ENCODE results near the gene ULK1.

Gene ULK1

GRCh38 chr12:131921866-131922769, 27.7 kb downstream of the ULK1 start:
- no peak for DNase-seq

DNA sequence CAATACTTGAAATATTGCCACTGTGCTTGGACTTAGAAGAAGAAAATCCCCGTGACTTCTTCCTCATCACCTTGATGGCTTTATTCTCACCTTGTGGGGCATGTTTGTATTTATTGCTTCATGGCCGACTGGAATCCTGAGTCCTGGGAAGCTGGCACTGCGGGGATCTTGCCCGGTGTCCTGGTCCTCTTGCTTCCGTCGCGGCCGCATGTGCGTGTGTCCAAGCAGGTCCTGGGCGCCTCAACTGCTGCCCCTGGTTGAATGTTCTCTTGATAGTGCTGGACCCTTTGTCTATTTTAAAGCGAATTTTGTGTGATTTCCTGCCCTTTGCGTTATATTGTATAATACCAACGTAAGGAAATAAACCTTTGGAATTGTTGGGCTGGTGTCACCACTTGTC, 28.4 kb downstream of the ULK1 start:
- DNase-seq, result no peak

DNA sequence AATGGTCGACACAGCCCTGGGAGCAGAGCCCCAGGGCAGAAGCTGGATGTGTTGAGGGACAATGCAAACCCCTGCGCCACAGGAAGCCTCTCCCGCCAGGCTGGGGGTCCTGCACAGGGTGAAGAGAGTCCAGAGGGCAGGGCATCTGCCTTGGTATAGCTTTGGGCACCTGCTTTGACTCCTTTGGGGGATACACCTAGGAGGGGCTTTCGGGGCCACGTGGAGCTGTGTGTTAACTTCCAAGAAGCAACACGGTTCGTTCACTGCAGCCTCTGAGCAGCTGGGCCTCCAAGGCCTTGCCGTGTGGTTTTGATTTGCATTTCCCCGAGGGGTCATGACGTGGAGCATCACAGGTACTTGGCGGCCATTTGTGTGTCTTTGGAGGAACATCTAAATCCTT, 28.8 kb downstream of the ULK1 start:
- no peak for DNase-seq

DNA sequence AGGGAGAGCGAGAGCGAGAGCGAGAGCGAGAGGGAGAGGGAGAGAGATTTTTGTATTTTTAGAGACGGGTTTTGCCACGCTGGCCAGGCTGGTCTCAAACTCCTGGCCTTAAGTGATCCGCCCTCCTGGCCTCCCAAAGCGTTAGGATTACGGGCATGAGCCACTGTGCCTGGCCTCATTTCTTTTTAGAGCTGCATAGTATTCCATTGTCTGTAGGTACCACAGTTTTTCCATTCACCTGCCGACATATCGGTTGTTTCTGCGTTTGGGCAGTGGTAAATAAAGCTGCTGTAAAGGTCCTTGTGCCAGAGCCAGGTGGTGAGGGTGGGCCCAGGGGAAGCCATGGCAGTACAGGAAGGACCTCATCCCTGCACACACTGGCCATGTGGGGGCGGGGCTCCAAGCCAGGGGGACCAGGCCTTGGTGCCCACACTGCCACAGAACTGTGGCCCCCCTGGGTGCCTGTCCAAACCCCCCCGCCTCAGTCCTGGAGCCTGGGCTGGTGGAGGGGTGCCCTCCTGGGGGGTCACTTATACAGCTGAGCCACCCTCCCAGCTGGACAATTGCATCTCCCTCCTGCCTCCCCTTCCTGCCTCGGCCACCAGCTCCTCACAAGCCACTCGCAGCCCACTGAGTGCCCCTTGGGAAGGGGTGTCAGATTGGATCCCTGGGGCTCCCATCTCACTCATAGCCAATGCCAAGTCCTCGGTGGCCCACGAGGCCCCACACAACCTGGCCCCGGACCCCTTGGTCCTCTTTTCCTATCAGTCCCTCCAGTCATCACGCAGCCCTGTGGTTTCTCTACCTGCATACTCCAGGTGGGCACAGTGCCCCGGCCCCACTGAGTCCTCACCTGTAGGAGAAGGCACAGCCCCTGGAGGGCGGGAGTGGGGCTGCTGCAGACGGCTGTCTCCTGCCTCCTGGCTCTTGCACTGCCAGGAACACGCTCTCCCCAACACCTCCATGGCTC, 33.0 kb downstream of the ULK1 start:
- DNase-seq, result no peak

DNA sequence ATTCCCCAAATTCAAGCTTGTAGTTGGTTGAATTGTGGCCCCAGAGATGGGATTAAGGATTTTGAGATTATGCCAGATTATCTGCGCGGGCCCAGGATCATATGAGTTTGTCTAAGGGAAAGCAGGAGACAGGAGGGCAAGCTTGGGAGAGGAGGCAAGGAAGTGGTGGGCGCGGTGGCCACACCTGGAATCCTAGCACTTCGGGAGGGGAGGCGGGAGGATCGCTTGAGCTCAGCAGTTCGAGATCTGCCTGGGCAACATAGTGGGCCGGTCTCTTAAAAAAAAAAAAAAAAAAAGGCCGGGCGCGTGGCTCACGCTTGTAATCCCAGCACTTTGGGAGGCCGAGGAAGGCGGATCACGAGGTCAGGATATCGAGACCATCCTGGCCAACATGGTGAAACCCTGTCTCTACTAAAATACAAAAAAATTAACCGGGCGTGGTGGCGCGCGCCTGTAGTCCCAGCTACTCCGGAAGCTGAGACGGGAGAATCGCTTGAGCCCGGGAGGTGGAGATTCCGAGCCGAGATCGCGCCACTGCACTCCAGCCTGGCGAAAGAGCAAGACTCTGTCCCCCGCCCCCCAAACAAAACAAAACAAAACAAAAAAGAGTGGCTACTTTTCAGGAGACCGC, 33.8 kb downstream of the ULK1 start:
- DNase-seq, result no peak

GRCh38 chr12:131928711-131929580, 34.5 kb downstream of the ULK1 start, which contains the start of gene PUS1:
Gene PUS1, plus strand, starts transcription at chr12:131929276. Its CDS starts 447 bp downstream, at chr12:131929723.
- DNase-seq, result peak; percentile 56

GRCh38 chr12:131929581-131930456, 35.4 kb downstream of the ULK1 start:
- no peak for DNase-seq

- DNase-seq, result no peak
Observed at GRCh38 chr12:131930510-131930909, 36.1 kb downstream of the ULK1 start.

DNA sequence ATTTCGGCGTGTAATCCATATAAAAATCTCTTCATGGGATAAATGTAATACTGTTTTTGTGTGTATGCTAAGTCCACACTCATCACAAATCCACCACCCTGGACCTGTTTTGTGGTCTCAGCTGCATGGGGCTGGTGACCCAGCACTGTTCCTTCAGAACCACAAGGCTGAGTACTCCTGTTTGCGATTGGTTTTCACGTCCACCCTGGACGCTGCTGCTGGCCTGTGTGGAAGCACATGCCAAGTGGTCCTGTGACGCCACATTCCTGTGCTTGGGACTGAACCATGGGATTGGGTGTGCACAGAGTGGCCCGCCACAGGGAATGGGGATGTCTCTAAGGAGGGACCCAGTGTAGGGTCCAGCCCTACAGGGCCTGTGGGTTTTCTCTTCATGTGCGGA, 39.0 kb downstream of the ULK1 start:
- no peak for DNase-seq

GRCh38 chr12:131934535-131934934, 40.1 kb downstream of the ULK1 start:
- DNase-seq, result no peak

- no peak for DNase-seq
Observed at GRCh38 chr12:131938082-131938481, 43.7 kb downstream of the ULK1 start.

DNA sequence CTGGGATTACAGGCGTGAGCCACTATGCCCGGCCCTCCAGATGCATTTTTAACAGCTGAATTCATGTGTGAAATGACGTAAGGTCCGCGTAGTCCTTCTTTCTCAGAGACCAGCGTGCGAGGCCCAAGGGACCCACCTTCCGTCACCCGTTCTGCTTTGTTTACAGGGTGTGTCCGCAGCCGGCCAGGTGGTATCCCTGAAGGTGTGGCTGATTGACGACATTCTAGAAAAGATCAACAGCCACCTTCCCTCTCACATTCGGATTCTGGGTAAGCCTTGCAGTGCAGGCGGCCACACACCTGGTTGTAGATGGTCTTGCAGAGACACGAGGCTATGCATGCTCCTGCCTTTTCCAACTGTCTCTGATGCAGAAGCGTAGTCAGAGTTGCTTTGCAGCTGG, 44.6 kb downstream of the ULK1 start:
- DNase-seq, result no peak

GRCh38 chr12:131940141-131940547, 45.7 kb downstream of the ULK1 start:
- no peak for DNase-seq

DNA sequence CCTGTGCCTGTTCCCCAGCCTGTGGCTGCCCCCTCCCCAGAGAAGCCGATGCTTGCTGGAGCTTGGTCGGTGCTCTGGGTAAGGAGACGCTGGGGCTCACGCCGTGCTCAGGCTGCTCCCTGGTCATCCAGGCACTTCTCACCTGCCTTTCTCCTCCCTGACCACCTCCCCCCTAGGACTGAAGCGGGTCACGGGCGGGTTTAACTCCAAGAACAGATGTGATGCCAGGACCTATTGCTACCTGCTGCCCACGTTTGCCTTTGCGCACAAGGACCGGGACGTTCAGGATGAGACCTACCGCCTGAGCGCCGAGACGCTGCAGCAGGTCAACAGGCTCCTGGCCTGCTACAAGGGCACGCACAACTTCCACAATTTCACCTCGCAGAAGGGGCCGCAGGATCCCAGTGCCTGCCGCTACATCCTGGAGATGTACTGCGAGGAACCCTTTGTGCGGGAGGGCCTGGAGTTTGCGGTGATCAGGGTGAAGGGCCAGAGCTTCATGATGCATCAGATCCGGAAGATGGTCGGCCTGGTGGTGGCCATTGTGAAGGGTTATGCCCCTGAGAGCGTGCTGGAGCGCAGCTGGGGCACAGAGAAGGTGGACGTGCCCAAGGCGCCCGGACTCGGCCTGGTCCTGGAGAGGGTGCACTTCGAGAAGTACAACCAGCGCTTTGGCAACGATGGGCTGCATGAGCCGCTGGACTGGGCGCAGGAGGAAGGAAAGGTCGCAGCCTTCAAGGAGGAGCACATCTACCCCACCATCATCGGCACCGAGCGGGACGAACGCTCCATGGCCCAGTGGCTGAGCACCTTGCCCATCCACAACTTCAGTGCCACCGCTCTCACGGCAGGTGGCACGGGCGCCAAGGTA, 46.9 kb downstream of the ULK1 start:
- no peak for DNase-seq

GRCh38 chr12:131941987-131942341, 47.5 kb downstream of the ULK1 start:
- no peak for DNase-seq

DNA sequence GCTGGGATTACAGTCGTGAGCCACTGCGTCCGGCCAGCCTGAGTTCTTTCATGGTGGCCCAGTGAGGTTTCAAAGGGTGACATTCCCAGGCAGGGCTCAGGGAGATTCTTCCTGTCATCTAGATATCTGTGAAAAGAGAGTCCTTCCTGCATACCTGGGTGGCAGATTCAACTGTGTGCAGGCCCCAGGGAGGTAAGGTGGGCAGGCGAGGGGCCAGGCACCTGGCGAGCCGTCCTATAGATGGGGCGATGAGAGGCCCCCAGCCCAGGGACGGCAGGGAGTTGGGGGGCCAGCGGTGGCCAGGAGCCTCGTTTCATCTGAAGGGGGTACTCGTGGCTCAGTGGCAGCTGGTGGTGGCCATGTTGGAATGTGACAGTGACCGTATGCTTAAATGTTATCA, 48.2 kb downstream of the ULK1 start:
- DNase-seq, result no peak

DNA sequence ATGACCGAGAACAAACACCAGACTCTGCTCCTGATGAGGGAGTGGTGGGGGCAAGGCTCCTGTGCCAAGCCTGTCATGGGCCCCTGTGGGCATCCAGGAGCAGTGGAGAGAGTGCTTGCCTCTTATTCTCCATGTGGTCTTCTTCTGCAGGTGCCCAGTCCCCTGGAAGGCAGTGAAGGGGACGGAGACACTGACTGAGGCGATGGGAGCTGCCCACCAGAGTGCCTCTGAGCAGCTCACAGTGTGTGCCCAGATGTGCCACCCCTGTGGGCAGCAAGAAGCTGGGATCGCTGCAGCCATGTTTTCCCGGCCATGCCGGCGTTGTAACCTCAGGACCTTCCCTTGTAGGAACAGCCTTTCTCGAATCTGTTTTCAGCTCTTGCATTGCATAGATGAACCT, 49.0 kb downstream of the ULK1 start:
- no peak for DNase-seq

DNA sequence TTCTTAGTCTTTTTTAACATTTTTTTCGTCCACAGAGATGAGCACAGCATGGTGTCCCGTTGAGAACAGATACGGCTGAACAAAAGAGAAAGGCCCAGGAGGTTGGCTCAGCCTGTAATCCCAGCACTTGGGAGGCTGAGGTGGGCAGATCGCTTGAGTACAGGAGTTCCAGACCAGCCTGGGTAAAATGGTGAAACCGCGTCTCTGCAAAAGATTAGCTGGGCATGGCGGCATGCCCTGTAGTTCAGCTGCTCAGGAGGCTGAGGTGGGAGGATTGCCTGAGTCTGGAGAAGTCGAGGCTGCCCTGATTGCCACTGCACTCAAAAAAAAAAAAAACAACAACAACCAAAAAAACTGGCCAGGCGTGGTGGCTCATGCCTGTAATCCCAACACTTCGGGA, 49.5 kb downstream of the ULK1 start:
- DNase-seq, result no peak

GRCh38 chr12:131944601-131945251, 50.3 kb downstream of the ULK1 start:
- no peak for DNase-seq

DNA sequence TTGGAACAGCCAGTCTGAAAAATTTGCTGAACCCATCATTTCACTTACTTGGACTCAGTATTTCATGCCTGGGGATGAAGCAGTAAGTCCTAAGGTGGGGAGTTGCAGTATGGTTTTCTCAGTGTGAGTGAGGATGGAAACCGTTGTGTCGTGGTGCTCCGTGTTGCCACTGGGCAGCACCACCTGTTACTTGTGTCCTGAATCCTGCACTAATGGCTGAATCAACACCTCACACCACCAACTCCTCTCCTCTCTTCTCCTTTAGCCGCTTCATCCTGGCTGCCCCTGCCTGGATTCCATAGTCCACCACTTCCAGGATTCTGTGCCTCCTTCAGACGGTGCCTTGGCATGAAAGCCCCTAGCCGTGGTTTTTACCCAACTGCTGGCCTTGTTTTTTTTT, 52.3 kb downstream of the ULK1 start:
- DNase-seq, result no peak

Data from SIG-M5 (cell line).